ENCODE measurements around the gene PLXNB2.

PLXNB2 gene

GRCh38 chr22:50250555-50251476 is 56.6 kb downstream of the PLXNB2 start, which contains the start of gene HDAC10:
Gene HDAC10, minus strand, starts transcription at chr22:50251265. Its CDS starts 233 bp downstream, at chr22:50251032.
- no peak for FAIRE-seq

- FAIRE-seq: no peak
Observed at GRCh38 chr22:50250249-50250554, 57.2 kb downstream of the PLXNB2 start.

DNA sequence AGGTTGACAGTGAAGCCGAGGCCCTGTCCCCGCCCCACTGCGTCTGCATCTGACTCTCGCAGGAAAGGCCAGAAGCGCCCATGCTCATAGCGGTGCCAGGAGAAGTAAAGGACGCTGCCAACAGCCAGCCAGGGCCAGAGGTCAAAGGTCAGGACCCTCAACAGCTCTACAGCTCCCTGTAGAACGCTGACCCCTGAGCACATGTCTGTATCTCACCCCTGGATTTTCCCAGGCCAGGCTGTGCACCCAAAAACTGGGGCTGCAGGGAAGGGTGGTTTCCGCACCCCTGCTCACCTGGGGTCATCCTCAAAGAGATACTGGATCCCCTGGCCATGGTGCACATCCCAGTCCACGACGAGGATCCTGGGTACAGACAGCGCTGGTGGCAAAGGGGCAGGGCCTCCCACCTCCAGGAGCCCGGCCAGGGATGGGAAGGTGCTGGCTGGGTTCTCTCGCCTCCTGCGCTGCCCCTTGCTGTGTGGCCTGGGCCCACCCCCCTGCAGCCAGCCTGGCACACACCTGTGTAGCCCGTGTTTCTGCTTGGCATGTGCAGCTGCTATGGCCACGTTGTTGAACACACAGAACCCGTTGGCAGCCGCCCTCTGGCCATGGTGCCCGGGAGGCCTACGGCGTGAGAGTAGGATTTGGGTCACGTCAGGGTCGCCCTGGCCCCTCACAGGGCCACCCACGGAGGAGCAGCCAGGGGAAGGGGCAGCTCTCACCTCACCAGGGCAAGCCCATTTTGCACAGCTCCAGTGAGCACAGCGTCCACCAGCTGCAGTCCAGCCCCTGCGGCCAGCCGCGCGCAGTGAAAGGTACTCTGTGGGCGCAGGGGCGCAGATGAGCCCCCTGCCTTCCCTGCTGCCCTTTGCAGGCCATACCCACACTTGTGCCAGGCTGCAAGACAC is 57.9 kb downstream of the PLXNB2 start:
- no peak for FAIRE-seq

- FAIRE-seq: no peak
Observed at GRCh38 chr22:50248196-50249081, 59.0 kb downstream of the PLXNB2 start.

GRCh38 chr22:50247748-50248147 is 59.7 kb downstream of the PLXNB2 start:
- no peak for FAIRE-seq

DNA sequence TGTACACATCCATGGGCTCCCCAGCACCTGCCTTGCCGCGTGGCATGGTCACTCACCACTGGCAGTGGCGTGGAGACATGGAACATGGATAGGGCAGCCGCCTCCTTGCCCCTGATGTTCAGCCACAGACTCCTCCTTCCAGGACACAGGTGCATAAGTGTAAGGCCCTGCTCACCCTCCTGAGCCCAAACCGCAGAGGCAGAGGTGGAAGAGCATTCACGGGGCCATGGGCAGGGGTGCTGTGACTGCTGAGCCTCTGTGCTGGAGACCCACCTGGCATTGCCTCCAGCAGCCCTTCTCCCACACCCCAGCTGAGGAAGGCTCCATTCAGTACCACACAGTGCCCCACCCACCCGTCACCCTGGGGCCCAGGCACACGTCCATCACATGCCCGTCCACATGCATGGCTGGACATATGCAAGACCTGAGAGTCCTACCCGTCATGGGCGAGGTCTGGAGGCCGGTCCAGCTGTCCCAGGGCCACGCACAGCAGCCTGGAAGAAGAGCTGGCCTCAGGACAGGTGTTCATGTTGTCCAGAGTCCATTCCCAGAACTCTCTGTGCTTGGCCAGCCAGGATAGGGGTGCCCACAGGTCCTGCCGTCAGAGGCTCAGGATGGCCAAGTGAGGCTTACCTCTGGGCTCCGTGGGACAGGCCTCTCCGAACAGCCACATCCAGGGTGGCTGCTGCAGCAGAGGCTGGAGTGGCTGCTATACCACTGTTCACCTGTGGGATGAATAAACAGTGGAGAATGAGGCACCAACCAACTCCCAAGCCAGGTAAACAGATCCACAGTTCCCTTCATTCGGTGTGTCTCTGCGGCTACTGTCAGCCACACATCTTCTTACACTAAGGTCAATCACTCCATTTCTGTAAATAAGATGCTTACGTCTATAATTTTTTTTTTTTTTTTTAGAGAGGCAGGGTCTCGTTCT is 60.9 kb downstream of the PLXNB2 start:
- no peak for FAIRE-seq

- no peak for FAIRE-seq
Observed at GRCh38 chr22:50245214-50246072, 62.0 kb downstream of the PLXNB2 start.

GRCh38 chr22:50244420-50245213 is 62.8 kb downstream of the PLXNB2 start, which contains the start of gene TUBGCP6:
Gene TUBGCP6, minus strand, starts transcription at chr22:50245023. Its CDS starts 564 bp downstream, at chr22:50244459.
- FAIRE-seq: peak; percentile 68

GRCh38 chr22:50243685-50244419 is 63.6 kb downstream of the PLXNB2 start:
- FAIRE-seq: no peak

DNA sequence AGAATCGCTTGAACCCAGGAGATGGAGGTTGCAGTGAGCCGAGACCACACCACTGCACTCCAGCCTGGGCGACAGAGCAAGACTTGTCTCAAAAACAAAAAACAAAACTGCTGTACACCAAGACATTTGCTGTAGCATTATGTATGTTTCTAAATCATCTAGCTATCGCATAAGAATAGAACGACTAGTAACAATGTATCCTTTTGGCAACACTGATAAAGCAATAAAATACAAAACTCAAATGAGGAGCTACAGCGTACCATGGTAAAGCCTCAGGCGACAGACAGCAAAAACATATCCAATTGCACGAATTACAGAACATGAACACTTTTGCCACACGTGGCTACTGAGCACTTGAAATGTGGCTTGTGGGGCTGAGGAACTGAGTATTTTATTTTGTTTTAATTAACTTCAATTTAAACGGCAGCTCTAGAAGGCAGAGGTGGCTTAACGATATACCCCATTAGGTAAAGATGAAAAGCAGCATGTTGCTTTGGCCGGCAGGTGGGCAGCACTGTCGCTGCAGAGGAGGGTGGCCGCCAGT is 65.0 kb downstream of the PLXNB2 start:
- no peak for FAIRE-seq

DNA sequence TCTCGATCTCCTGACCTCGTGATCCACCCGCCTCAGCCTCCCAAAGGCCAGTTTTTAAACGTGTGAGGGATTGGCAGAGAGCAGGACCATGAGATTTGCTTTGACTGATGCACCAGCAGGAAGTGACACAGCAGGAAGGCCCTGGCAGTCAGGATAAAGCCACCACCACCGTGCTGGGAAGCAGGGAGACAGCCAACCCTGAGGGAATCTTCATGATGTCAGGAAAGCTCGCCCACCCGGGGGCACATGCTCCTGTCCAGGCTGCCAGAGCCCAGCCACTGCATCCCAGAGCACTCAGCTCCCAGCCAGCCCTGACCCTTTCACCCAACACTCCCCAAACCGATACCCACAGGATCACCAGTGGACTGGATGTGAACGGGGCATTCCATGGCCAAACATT is 68.7 kb downstream of the PLXNB2 start:
- FAIRE-seq: no peak

- no peak for FAIRE-seq
Observed at GRCh38 chr22:50236731-50237409, 70.6 kb downstream of the PLXNB2 start.

DNA sequence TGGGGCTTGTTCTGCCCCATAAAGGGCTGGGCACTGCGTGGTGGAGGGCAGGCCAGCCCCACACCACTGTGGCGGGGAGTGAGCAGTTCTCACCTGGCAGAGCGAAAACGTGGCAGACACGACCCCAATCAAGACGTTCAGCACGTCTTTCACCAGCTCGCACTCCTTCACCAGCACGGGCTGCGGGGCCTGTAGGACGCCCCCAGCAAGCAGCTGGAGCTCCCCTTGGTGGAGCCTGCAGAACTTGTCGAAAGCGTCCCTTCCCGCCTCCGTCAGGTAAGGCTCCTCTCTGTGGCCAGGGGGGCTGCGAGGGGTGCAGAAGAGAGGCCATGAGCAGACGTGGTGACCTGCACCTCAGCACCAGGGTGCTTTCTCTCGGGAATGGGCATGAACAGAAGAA is 74.2 kb downstream of the PLXNB2 start:
- FAIRE-seq: no peak

- no peak for FAIRE-seq
Observed at GRCh38 chr22:50232481-50233151, 74.8 kb downstream of the PLXNB2 start.

DNA sequence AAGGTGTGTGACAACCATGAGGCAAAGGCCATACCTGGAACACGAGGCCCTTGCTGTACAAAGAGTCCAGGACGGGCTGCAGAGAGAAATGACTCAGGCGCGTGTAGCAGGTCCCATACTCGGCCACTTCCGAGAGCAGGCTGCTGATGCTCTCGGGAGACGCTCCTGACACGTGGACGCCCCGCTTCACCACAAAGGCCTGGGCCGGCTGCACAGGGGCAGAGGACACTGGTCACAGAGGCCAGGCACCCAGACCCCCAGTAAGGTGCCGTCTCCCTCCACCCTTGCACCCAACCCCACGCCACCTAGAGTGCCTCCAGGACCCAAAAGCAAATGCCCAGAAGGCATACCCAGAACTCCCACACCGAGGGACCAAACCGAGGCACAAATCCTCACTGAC is 78.1 kb downstream of the PLXNB2 start:
- FAIRE-seq: no peak

GRCh38 chr22:50228366-50228765 is 79.1 kb downstream of the PLXNB2 start:
- no peak for FAIRE-seq

DNA sequence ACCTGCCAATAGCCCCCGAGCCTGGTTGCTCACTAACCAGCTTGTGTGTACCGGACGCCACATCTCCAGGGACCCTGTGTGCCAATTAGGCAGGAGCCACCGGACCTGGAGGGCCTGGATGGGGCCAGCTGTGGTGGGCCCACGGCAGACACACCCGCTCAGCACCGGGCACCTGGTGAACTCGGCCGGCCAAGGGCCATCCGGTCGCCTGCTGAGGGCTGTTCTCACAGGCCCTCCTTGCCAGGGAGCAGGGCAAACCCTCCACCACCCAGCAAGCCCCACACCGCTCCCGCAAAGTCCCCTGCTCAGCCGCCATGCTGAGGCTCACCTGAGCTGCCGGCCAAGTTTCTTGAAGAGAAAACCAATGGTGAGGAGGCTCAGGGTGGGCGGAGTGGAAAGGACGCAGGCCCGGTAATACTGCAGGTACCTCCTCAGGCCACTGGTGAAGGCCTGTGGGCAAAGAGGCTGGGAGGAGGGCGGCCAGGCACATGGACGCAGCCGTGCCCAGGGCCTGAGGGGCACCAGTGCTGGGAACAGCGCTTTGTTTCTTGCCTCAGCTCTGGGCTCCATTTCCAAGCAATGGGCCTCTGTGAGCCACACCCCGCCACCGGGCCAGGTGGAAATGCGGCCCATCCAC is 79.7 kb downstream of the PLXNB2 start:
- FAIRE-seq: no peak

Measured in endometrium (tissue), 2 donors.